NOMO-1 treated with DMSO at 0.1 percent for 48 hours (cell line): Measurements from ENCODE around the gene RASA2.

Experiments used
- DNase-seq: peaks from one replicate; lab custom pipeline; 2025; ENCODE audit not compliant: unreplicated experiment; lab: John Stamatoyannopoulos, UW

Gene RASA2

GRCh38 chr3:141663993-141664392, 177.2 kb downstream of the RASA2 start:
- no peak for DNase-seq
